ENCODE results near the gene LRP1B. TPM values are rescaled to one million over a fixed set of nuclear protein-coding genes. Genes with fewer than 3 reads are reported as not detected.

The LRP1B gene
- total RNA-seq, 2 experiments from 2014 or later, result not detected

GRCh38 chr2:140509765-140510164, 1621.1 kb downstream of the LRP1B start:
- ATAC-seq, result no peak
- ChIA-PET POLR2A (no interaction called here), CTCF (no interaction called here)
- H3K9me3 Mint-ChIP-seq (ENCODE audit: low read depth), result peaks cover 6% of the 10 kb centered on the region
- no peaks in the 10 kb centered on the region for H3K4me1 Mint-ChIP-seq
- H3K36me3 Mint-ChIP-seq (ENCODE audit: low read depth), result no peaks in the 10 kb centered on the region
- no peak for DNase-seq
- intact Hi-C loops (cut with DNase I, micrococcal nuclease), result no loop called here
- H3K27ac Mint-ChIP-seq, result no peak overlapping the region
- H3K27me3 Mint-ChIP-seq, result no peaks in the 10 kb centered on the region
- H3K4me3 Mint-ChIP-seq, result no peak overlapping the region

GRCh38 chr2:140508756-140509155, 1622.1 kb downstream of the LRP1B start:
- Mint-ChIP-seq H3K27ac (no peak overlapping the region), H3K27me3 (no peaks in the 10 kb centered on the region), H3K4me3 (no peak overlapping the region), H3K36me3 (ENCODE audit: low read depth) (no peaks in the 10 kb centered on the region), H3K9me3 (ENCODE audit: low read depth) (peaks cover 6% of the 10 kb centered on the region), H3K4me1 (no peaks in the 10 kb centered on the region)
- intact Hi-C loops (cut with DNase I, micrococcal nuclease), result no loop called here
- ChIA-PET POLR2A (no interaction called here), CTCF (no interaction called here)
- ATAC-seq (no peak), DNase-seq (no peak)

- POLR2A ChIA-PET, result no interaction called here
- Mint-ChIP-seq H3K4me1 (no peaks in the 10 kb centered on the region), H3K27ac (no peak overlapping the region), H3K36me3 (ENCODE audit: low read depth) (no peaks in the 10 kb centered on the region), H3K4me3 (no peak overlapping the region), H3K9me3 (ENCODE audit: low read depth) (peaks cover 6% of the 10 kb centered on the region), H3K27me3 (no peaks in the 10 kb centered on the region)
- DNase-seq, result no peak
- intact Hi-C loops (cut with DNase I, micrococcal nuclease), result no loop called here
- no peak for ATAC-seq
- CTCF ChIA-PET, result no interaction called here
Observed at GRCh38 chr2:140506606-140507005, 1624.2 kb downstream of the LRP1B start.

- H3K27me3 Mint-ChIP-seq, result no peaks in the 10 kb centered on the region
- peaks cover 2% of the 10 kb centered on the region for H3K9me3 Mint-ChIP-seq (ENCODE audit: low read depth)
- no peaks in the 10 kb centered on the region for H3K4me1 Mint-ChIP-seq
- H3K4me3 Mint-ChIP-seq, result no peak overlapping the region
- no peak overlapping the region for H3K27ac Mint-ChIP-seq
- no peaks in the 10 kb centered on the region for H3K36me3 Mint-ChIP-seq (ENCODE audit: low read depth)
- DNase-seq, result no peak
- ChIA-PET CTCF (no interaction called here), POLR2A (no interaction called here)
- intact Hi-C loops (cut with DNase I, micrococcal nuclease), result no loop called here
- ATAC-seq, result no peak
Observed at GRCh38 chr2:140504601-140505000, 1626.2 kb downstream of the LRP1B start.

- POLR2A ChIA-PET, result no interaction called here
- no peaks in the 10 kb centered on the region for H3K4me1 Mint-ChIP-seq
- H3K4me3 Mint-ChIP-seq, result no peak overlapping the region
- peaks cover 2% of the 10 kb centered on the region for H3K9me3 Mint-ChIP-seq (ENCODE audit: low read depth)
- no peak for ATAC-seq
- no peaks in the 10 kb centered on the region for H3K36me3 Mint-ChIP-seq (ENCODE audit: low read depth)
- CTCF ChIA-PET, result no interaction called here
- DNase-seq, result no peak
- no peak overlapping the region for H3K27ac Mint-ChIP-seq
- intact Hi-C loops (cut with DNase I, micrococcal nuclease), result no loop called here
- H3K27me3 Mint-ChIP-seq, result no peaks in the 10 kb centered on the region
Observed at GRCh38 chr2:140502951-140503630, 1627.7 kb downstream of the LRP1B start.

GRCh38 chr2:140498360-140498759, 1632.5 kb downstream of the LRP1B start:
- intact Hi-C loops (cut with DNase I, micrococcal nuclease), result no loop called here
- H3K27ac Mint-ChIP-seq, result no peak overlapping the region
- H3K27me3 Mint-ChIP-seq, result no peaks in the 10 kb centered on the region
- no peaks in the 10 kb centered on the region for H3K4me1 Mint-ChIP-seq
- ChIA-PET POLR2A (no interaction called here), CTCF (no interaction called here)
- H3K9me3 Mint-ChIP-seq (ENCODE audit: low read depth), result peaks cover 2% of the 10 kb centered on the region
- H3K36me3 Mint-ChIP-seq (ENCODE audit: low read depth), result no peaks in the 10 kb centered on the region
- H3K4me3 Mint-ChIP-seq, result no peak overlapping the region
- DNase-seq, result no peak
- ATAC-seq, result no peak

GRCh38 chr2:140496714-140497113, 1634.1 kb downstream of the LRP1B start:
- intact Hi-C loops (cut with DNase I, micrococcal nuclease), result no loop called here
- no peak overlapping the region for H3K27ac Mint-ChIP-seq
- no peaks in the 10 kb centered on the region for H3K36me3 Mint-ChIP-seq (ENCODE audit: low read depth)
- ATAC-seq (no peak), DNase-seq (no peak)
- no peaks in the 10 kb centered on the region for H3K27me3 Mint-ChIP-seq
- H3K4me3 Mint-ChIP-seq, result no peak overlapping the region
- POLR2A ChIA-PET, result no interaction called here
- H3K9me3 Mint-ChIP-seq (ENCODE audit: low read depth), result peaks cover 2% of the 10 kb centered on the region
- no peaks in the 10 kb centered on the region for H3K4me1 Mint-ChIP-seq
- CTCF ChIA-PET, result interaction anchor here (0.7 kb wide), 1 partner anchor 1341 kb away, joined by 3 read pairs; no protein-coding TSS in a partner anchor

- CTCF ChIA-PET, result no interaction called here
- POLR2A ChIA-PET, result no interaction called here
- no peaks in the 10 kb centered on the region for H3K4me1 Mint-ChIP-seq
- no peaks in the 10 kb centered on the region for H3K27me3 Mint-ChIP-seq
- ATAC-seq, result no peak
- DNase-seq, result no peak
- no peak overlapping the region for H3K4me3 Mint-ChIP-seq
- no peak overlapping the region for H3K27ac Mint-ChIP-seq
- H3K36me3 Mint-ChIP-seq (ENCODE audit: low read depth), result no peaks in the 10 kb centered on the region
- H3K9me3 Mint-ChIP-seq (ENCODE audit: low read depth), result peaks cover 2% of the 10 kb centered on the region
- intact Hi-C loops (cut with DNase I, micrococcal nuclease), result no loop called here
Observed at GRCh38 chr2:140491876-140492275, 1638.9 kb downstream of the LRP1B start.

GRCh38 chr2:140489193-140489592, 1641.6 kb downstream of the LRP1B start:
- DNase-seq, result no peak
- Mint-ChIP-seq H3K27ac (no peak overlapping the region), H3K4me3 (no peak overlapping the region), H3K9me3 (ENCODE audit: low read depth) (peaks cover 2% of the 10 kb centered on the region), H3K4me1 (no peaks in the 10 kb centered on the region), H3K27me3 (no peaks in the 10 kb centered on the region), H3K36me3 (ENCODE audit: low read depth) (no peaks in the 10 kb centered on the region)
- POLR2A ChIA-PET, result no interaction called here
- intact Hi-C loops (cut with DNase I, micrococcal nuclease), result no loop called here
- CTCF ChIA-PET, result no interaction called here
- ATAC-seq, result no peak

GRCh38 chr2:140481136-140481535, 1649.7 kb downstream of the LRP1B start:
- no peaks in the 10 kb centered on the region for H3K36me3 Mint-ChIP-seq (ENCODE audit: low read depth)
- no peaks in the 10 kb centered on the region for H3K4me1 Mint-ChIP-seq
- intact Hi-C loops (cut with DNase I, micrococcal nuclease), result no loop called here
- peaks cover 1% of the 10 kb centered on the region for H3K9me3 Mint-ChIP-seq (ENCODE audit: low read depth)
- ChIA-PET CTCF (no interaction called here), POLR2A (no interaction called here)
- no peak overlapping the region for H3K27ac Mint-ChIP-seq
- H3K4me3 Mint-ChIP-seq, result no peak overlapping the region
- H3K27me3 Mint-ChIP-seq, result no peaks in the 10 kb centered on the region
- no peak for ATAC-seq
- no peak for DNase-seq

- no peak overlapping the region for H3K4me3 Mint-ChIP-seq
- POLR2A ChIA-PET, result no interaction called here
- H3K9me3 Mint-ChIP-seq (ENCODE audit: low read depth), result peaks cover 2% of the 10 kb centered on the region
Observed at GRCh38 chr2:140473851-140474250, 1657.0 kb downstream of the LRP1B start.

GRCh38 chr2:140472676-140473075, 1658.1 kb downstream of the LRP1B start:
- ChIA-PET CTCF (no interaction called here), POLR2A (no interaction called here)
- Mint-ChIP-seq H3K36me3 (ENCODE audit: low read depth) (no peaks in the 10 kb centered on the region), H3K27me3 (no peaks in the 10 kb centered on the region), H3K4me1 (no peaks in the 10 kb centered on the region), H3K27ac (no peak overlapping the region), H3K4me3 (no peak overlapping the region), H3K9me3 (ENCODE audit: low read depth) (peaks cover 4% of the 10 kb centered on the region)
- no peak for DNase-seq
- intact Hi-C loops (cut with DNase I, micrococcal nuclease), result no loop called here
- ATAC-seq, result no peak

More at GRCh38 chr2:140473851-140474250, 1657.0 kb downstream of the LRP1B start:
- H3K27ac Mint-ChIP-seq, result no peak overlapping the region
- CTCF ChIA-PET, result no interaction called here
- ATAC-seq (no peak), DNase-seq (no peak)
- intact Hi-C loops (cut with DNase I, micrococcal nuclease), result no loop called here
- no peaks in the 10 kb centered on the region for H3K36me3 Mint-ChIP-seq (ENCODE audit: low read depth)
- no peaks in the 10 kb centered on the region for H3K4me1 Mint-ChIP-seq
- H3K27me3 Mint-ChIP-seq, result no peaks in the 10 kb centered on the region

GRCh38 chr2:140465301-140465700, 1665.5 kb downstream of the LRP1B start:
- ATAC-seq (no peak), DNase-seq (no peak)
- peaks cover 7% of the 10 kb centered on the region for H3K9me3 Mint-ChIP-seq (ENCODE audit: low read depth)
- H3K36me3 Mint-ChIP-seq (ENCODE audit: low read depth), result no peaks in the 10 kb centered on the region
- H3K4me3 Mint-ChIP-seq, result no peak overlapping the region
- POLR2A ChIA-PET, result no interaction called here
- no peaks in the 10 kb centered on the region for H3K27me3 Mint-ChIP-seq
- H3K4me1 Mint-ChIP-seq, result no peaks in the 10 kb centered on the region
- intact Hi-C loops (cut with DNase I, micrococcal nuclease), result no loop called here
- H3K27ac Mint-ChIP-seq, result no peak overlapping the region
- CTCF ChIA-PET, result no interaction called here
